Measurements from ENCODE around the gene DNAJB13. TPM values are rescaled to one million over a fixed set of nuclear protein-coding genes. Genes with fewer than 3 reads are reported as not detected.

The DNAJB13 gene
- total RNA-seq, 1 donor from 2014 or later = 0.46 TPM

DNA sequence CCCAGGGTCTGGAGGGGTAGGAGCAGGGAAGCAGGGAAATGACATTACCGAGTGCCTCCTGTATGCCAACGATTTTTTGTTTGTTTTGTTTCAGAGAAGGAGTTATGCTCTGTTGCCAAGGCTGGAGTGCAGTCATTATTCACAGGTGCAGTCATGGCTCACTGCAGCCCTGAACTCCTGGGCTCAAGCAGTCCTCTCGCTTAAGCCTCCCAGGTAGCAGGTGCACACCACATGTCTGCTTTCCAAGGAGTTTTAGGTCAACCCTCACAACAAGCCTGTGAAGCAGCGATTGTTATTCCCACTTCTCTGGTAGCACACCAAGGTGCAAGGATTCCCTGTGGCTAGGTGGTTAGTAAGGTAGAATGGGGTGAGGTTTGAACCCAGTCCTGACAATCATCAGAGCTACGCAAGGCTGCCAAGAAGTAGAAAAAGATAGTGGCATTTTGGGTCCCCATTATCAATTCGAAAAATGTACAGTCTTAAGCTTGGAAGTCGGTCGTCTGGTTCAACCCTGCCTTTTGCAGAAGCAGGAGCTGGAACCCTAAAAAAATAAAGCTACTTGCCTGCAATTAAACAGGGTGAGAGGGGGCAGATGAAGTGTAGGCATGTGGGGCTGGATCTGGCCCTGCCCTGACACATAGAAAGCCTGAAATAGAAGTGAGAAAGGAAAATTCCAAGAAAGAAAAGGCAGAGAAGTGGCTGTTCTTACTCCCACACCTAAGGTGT, 48.9 kb downstream of the DNAJB13 start:
- TF ChIP-seq, protein P1, sequence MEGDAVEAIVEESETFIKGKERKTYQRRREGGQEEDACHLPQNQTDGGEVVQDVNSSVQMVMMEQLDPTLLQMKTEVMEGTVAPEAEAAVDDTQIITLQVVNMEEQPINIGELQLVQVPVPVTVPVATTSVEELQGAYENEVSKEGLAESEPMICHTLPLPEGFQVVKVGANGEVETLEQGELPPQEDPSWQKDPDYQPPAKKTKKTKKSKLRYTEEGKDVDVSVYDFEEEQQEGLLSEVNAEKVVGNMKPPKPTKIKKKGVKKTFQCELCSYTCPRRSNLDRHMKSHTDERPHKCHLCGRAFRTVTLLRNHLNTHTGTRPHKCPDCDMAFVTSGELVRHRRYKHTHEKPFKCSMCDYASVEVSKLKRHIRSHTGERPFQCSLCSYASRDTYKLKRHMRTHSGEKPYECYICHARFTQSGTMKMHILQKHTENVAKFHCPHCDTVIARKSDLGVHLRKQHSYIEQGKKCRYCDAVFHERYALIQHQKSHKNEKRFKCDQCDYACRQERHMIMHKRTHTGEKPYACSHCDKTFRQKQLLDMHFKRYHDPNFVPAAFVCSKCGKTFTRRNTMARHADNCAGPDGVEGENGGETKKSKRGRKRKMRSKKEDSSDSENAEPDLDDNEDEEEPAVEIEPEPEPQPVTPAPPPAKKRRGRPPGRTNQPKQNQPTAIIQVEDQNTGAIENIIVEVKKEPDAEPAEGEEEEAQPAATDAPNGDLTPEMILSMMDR (conservative IDR thresholded peaks at IDR 0.05; ENCODE audit: low read depth, low read length) = no peak
- no peak overlapping the region for H3K4me3 ChIP-seq (ENCODE audit: low read depth, low read length)
- no peak for DNase-seq (ENCODE audit: low read depth)

DNA sequence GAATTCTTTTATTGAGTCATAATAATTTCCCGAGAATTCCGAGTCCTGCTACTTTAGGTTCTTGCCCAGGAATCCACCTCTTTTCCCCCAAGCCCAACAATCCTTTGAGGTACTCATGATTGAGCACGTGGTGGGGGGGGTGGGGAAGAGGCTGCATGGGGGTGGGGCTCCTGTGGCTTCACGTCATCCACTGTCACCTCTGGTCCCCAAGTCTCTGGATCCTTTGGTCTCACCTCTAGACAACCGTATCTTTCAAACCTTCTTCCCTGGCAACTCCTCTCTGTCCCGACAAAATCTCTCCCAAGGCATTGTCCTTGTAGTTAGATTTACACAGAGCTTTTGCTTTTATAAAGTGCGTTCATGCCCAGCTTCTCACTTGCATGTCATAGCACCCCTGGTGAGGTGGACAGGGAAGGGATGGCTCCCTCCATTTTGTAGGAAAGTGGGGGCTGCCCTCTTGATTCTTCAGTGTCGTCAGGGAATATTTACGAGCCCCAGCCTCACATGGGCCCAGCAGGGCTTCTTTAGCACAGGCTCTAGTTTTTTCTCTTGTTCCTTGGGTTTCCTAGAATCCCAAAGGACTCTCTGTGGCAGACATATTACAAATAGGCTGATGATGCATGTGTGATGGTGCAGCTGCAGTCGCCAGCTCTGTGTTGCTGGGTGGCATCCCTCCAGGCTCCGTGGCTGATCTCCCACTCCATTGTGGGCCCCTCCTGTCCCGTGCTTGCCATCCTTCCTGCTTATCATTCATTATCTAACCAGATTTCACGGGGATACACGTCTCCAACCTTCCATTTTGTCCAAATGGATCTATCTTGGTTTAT, 49.7 kb downstream of the DNAJB13 start:
- no peak overlapping the region for H3K4me3 ChIP-seq (ENCODE audit: low read depth, low read length)
- no peak for DNase-seq (ENCODE audit: low read depth)
- TF ChIP-seq, protein P1 (conservative IDR thresholded peaks at IDR 0.05; ENCODE audit: low read depth, low read length) = no peak

DNA sequence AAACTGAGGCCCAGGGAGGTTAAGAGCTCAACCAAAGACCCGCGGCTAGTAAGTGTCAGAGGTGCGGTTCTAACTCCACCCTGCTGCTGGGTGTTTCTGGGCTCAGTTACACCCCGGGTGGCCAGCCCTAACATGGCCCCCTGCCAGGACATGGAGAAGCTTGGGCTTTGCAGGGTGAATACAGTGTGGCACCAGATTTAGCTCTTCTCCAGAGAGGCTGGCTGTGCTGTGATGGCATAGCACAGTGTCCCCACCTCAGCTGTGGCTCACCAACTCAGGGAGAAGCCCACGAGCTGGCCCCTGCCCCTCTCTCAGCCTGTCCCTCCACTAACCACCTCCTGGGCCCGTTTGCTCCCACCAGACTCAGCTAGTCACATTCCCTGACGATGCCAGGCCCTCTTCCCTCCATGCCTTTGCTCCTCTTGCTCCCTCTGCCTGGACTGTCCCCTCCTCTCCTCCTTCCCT, 51.0 kb downstream of the DNAJB13 start:
- no peak for DNase-seq (ENCODE audit: low read depth)
- TF ChIP-seq, protein P1 (conservative IDR thresholded peaks at IDR 0.05; ENCODE audit: low read depth, low read length) = no peak
- no peak overlapping the region for H3K4me3 ChIP-seq (ENCODE audit: low read depth, low read length)

DNA sequence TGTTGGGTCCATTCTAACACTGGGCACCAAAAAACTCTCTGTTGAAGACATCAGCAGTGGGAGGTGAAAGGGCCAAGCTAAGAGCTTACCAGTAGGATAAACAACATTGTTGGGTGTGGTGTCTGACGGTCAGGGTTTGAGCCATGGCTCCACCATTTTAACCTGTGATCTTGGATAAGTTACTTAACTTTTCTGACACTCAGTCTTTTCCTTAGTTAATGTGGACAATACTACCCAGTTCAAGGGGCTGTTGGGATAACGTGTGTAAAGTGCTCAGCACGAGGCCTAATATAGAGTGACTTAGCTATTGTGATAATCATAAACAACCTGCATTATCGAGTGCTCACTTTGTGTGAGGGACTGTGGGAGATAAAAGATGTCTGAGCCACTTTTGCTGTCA, 52.0 kb downstream of the DNAJB13 start:
- TF ChIP-seq, protein P1 (conservative IDR thresholded peaks at IDR 0.05; ENCODE audit: low read depth, low read length) = no peak
- DNase-seq (ENCODE audit: low read depth) = no peak
- no peak overlapping the region for H3K4me3 ChIP-seq (ENCODE audit: low read depth, low read length)

DNA sequence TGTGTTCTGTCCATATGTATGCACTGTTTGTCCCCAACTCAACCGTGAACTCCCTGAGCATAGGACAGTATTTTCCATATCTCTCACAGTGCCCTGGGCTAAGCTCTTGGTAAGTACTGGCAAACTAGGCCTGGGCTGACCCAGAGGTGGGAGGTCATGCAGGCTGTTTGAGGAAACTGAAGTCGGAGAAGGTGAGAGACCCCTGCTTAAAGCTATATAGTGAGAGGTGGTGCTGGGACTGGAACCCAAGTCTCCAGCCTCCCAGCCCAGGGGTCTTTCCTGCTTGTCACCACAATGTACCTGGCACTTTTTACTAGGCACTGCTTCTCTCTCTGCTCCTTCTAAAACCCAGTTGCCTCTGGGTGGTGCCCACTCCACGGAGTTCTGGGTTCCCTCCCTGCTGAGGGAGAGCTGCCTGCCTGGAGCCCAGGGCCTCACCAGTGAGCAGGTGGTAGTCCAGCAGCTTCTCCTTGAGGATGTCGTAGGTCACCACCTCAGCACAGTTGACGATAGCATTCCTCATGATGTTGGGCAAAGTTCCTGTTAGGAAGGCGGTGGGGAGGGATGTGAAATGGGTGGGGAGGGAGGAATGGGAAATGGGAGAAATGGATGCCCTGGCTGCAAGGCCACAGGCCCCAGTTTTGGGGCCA, 53.3 kb downstream of the DNAJB13 start:
- DNase-seq (ENCODE audit: low read depth) = no peak
- TF ChIP-seq, protein P1 (conservative IDR thresholded peaks at IDR 0.05; ENCODE audit: low read depth, low read length) = no peak

DNA sequence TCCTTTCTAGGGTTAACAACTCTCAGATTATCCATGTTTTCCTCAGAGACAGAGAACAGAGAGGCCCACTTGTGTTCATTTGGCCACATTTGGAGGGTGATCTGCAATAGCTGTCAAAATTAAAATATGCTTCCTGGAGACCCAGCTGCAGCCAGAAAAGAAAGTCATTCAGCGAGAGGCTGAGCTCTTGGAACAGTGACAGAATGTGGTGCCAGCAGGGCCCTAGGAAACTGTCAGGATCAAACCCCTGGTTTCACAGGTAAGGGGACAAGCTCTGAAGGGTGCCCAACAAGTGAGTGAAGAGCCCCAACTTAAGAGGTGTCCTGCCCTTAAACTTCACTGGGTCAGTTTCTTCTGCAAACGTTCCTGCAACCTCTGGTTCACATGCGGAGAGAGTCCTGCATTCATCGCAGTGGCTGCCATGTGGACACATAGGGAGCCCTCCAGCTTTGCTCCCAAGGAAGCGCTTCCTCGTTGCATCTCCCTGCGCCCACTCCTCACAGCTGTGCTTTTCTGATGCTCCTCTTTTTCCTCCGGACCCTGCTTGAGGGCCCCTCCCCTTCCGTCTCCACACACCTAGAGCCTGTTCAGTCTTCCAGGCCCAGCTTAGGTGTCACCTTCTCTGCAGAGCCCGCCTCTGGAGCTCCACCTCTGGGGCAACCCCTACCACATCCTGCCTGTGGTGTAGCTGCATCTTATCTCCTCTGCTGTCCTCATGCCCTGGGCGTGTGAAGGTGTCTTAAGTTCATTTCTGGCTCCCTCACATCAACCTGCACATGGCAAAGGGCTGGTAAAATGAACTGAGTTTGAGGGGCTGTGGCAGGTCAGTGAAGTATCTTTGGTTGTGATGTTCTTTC, 54.2 kb downstream of the DNAJB13 start:
- no peak for DNase-seq (ENCODE audit: low read depth)
- H3K4me3 ChIP-seq (ENCODE audit: low read depth, low read length) = no peak overlapping the region
- TF ChIP-seq, protein P1 (conservative IDR thresholded peaks at IDR 0.05; ENCODE audit: low read depth, low read length) = no peak

More for the DNA sequence above, 53.3 kb downstream of the DNAJB13 start:
- H3K4me3 ChIP-seq (ENCODE audit: low read depth, low read length) = no peak overlapping the region
